IMR-90 (cell line): ENCODE measurements around the gene ALDOB. TPM values are rescaled to one million over a fixed set of nuclear protein-coding genes. Genes with fewer than 3 reads are reported as not detected.

ENCODE experiments used
- ATAC-seq: fragments of 200-7000 bp; cut with Tn5 transposase; 2 replicates; pipeline ENCODE4 v1.9.1; 2020; ENCODE audit warnings: low read depth, mild to moderate bottlenecking, moderate library complexity
- BruUV-seq: library from RNA; stranded (reverse); fragments of 400-500 nt; replicated peaks from 2 replicates; lab custom pipeline; 2021; lab: Mats Ljungman, UMichigan
- CTCF ChIA-PET: fragments of 300-600 bp; formaldehyde crosslinking; extraction: SDS; loops from one replicate; lab custom pipeline; 2021; ENCODE audit warnings: antibody characterized with exemption; lab: Yijun Ruan, JAX
- POLR2A ChIA-PET: fragments of 300-600 bp; sonication (Branson Sonifier 250); formaldehyde crosslinking; loops from one replicate; lab custom pipeline; 2022; ENCODE audit warnings: antibody characterized with exemption; ENCODE audit not compliant: unreplicated experiment; lab: Charles Lee
- DNase-seq: peaks from one replicate; pipeline ENCODE4 v3.0.0; 2013
- H2AFZ ChIP-seq: replicated peaks from 2 replicates; pipeline ENCODE3; 2013; ENCODE audit warnings: low read length, mild to moderate bottlenecking; ENCODE audit not compliant: poor library complexity
- H2AK5ac ChIP-seq: 2 replicates; pipeline ENCODE4 v1.6.1; 2013; ENCODE audit warnings: low read depth, low read length, inconsistent platforms
- H2AK9ac ChIP-seq: replicated peaks from 2 replicates; pipeline ENCODE3; 2013; ENCODE audit warnings: mild to moderate bottlenecking, low read depth, low read length, moderate library complexity; ENCODE audit not compliant: poor library complexity
- H2BK120ac ChIP-seq: 2 replicates; pipeline ENCODE4 v1.6.1; 2013; ENCODE audit warnings: low read depth, low read length, inconsistent platforms
- H2BK15ac ChIP-seq: 3 replicates; pipeline ENCODE4 v1.6.1; 2013; ENCODE audit warnings: low read depth, low read length, inconsistent platforms
- H2BK20ac ChIP-seq: 2 replicates; pipeline ENCODE4 v1.6.1; 2013; ENCODE audit warnings: low read depth, mild to moderate bottlenecking, inconsistent platforms, low read length, moderate library complexity
- H2BK5ac ChIP-seq: 2 replicates; pipeline ENCODE4 v1.6.1; 2013; ENCODE audit warnings: mild to moderate bottlenecking, low read depth, low read length, inconsistent platforms; ENCODE audit not compliant: poor library complexity, severe bottlenecking
- H3K14ac ChIP-seq: replicated peaks from 2 replicates; pipeline ENCODE4 v1.6.1; 2013; ENCODE audit warnings: low read depth, low read length, inconsistent platforms
- H3K18ac ChIP-seq: 2 replicates; pipeline ENCODE4 v1.6.1; 2013; ENCODE audit warnings: low read depth, low read length, control low read depth
- H3K23ac ChIP-seq: 2 replicates; pipeline ENCODE4 v1.6.1; 2013; ENCODE audit warnings: low read depth, low read length, inconsistent platforms
- H3K27ac ChIP-seq: 2 replicates; pipeline ENCODE4 v1.5.1; 2013; ENCODE audit warnings: mild to moderate bottlenecking, control low read depth, low read length; ENCODE audit not compliant: insufficient read depth
- H3K27me3 ChIP-seq: 2 replicates; pipeline ENCODE4 v1.6.1; 2013; ENCODE audit warnings: low read length; ENCODE audit not compliant: control insufficient read depth, insufficient read depth
- H3K36me3 ChIP-seq: 2 replicates; pipeline ENCODE4 v1.6.1; 2013; ENCODE audit warnings: low read length, mixed read lengths; ENCODE audit not compliant: control insufficient read depth, insufficient read depth
- H3K4ac ChIP-seq: 2 replicates; pipeline ENCODE4 v1.6.1; 2013; ENCODE audit warnings: low read depth, low read length, inconsistent platforms
- H3K4me1 ChIP-seq: 2 replicates; pipeline ENCODE4 v1.6.1; 2013; ENCODE audit warnings: low read length, mixed read lengths; ENCODE audit not compliant: control insufficient read depth, insufficient read depth
- H3K4me2 ChIP-seq: 2 replicates; pipeline ENCODE4 v1.6.1; 2013; ENCODE audit warnings: low read depth, mild to moderate bottlenecking, control low read depth, low read length, moderate library complexity
- H3K4me3 ChIP-seq: 2 replicates; pipeline ENCODE4 v1.5.1; 2013; ENCODE audit warnings: low read depth, mild to moderate bottlenecking, control low read depth, low read length, moderate library complexity; ENCODE audit not compliant: insufficient read depth
- H3K56ac ChIP-seq: 2 replicates; pipeline ENCODE4 v1.6.1; 2013; ENCODE audit warnings: low read length, inconsistent platforms; ENCODE audit not compliant: insufficient read depth; ENCODE audit errors: extremely low read depth
- H3K79me1 ChIP-seq, 2 experiments: 2 replicates each; pipeline ENCODE4 v1.6.1; 2013; ENCODE audit warnings: low read length in 2 of 2, inconsistent platforms in 1 of 2, low read depth in 1 of 2
- H3K9ac ChIP-seq: 2 replicates; pipeline ENCODE4 v1.6.1; 2013; ENCODE audit warnings: low read depth, low read length, control low read depth
- H3K9me1 ChIP-seq: 2 replicates; pipeline ENCODE4 v1.6.1; 2013; ENCODE audit warnings: low read length, inconsistent platforms; ENCODE audit not compliant: insufficient read depth
- H3K9me3 ChIP-seq: 2 replicates; pipeline ENCODE4 v1.6.1; 2013; ENCODE audit warnings: low read length; ENCODE audit not compliant: control insufficient read depth, insufficient read depth
- H4K20me1 ChIP-seq: 2 replicates; pipeline ENCODE4 v1.6.1; 2013; ENCODE audit warnings: low read length, inconsistent platforms; ENCODE audit not compliant: insufficient read depth
- H4K5ac ChIP-seq: 2 replicates; pipeline ENCODE4 v1.6.1; 2013; ENCODE audit warnings: mild to moderate bottlenecking, low read depth, low read length, control low read depth
- H4K8ac ChIP-seq, 2 experiments: 2 replicates each; pipeline ENCODE4 v1.6.1; 2013; ENCODE audit warnings: low read depth in 2 of 2, low read length in 2 of 2, control low read depth in 1 of 2, inconsistent platforms in 1 of 2
- H4K91ac ChIP-seq: 2 replicates; pipeline ENCODE4 v1.6.1; 2013; ENCODE audit warnings: low read depth, low read length, inconsistent platforms; ENCODE audit not compliant: insufficient read depth
- BHLHE40 ChIP-seq: fragments of 150-350 bp; IDR thresholded peaks from 2 replicates; pipeline ENCODE4 v1.6.1; 2016; ENCODE audit warnings: mild to moderate bottlenecking, low read depth, low read length
- CEBPB ChIP-seq: IDR thresholded peaks from 2 replicates; pipeline ENCODE4 v1.6.1; 2012; ENCODE audit warnings: low read depth, low read length, improper control_type of control experiment
- CHD1 ChIP-seq: IDR thresholded peaks from 2 replicates; pipeline ENCODE4 v1.6.1; 2012; ENCODE audit warnings: low read depth, low read length, improper control_type of control experiment
- CTCF ChIP-seq: conservative IDR thresholded peaks from 2 replicates; pipeline ENCODE4 v1.5.1; 2012; ENCODE audit warnings: mild to moderate bottlenecking, low read depth, low read length, improper control_type of control experiment
- FOS ChIP-seq: fragments of 150-350 bp; IDR thresholded peaks from 2 replicates; pipeline ENCODE4 v1.6.1; 2016; ENCODE audit warnings: low read depth, low read length
- MAFK ChIP-seq: IDR thresholded peaks from 2 replicates; pipeline ENCODE4 v1.6.1; 2012; ENCODE audit warnings: low read depth, low read length, improper control_type of control experiment
- MAZ ChIP-seq: IDR thresholded peaks from 2 replicates; pipeline ENCODE4 v1.6.1; 2012; ENCODE audit warnings: low read depth, mild to moderate bottlenecking, low read length, improper control_type of control experiment, moderate library complexity, borderline replicate concordance
- MXI1 ChIP-seq: IDR thresholded peaks from 2 replicates; pipeline ENCODE4 v1.6.1; 2012; ENCODE audit warnings: low read depth, mild to moderate bottlenecking, low read length, moderate library complexity, borderline replicate concordance
- NFE2L2 ChIP-seq: fragments of 150-350 bp; IDR thresholded peaks from 2 replicates; pipeline ENCODE4 v1.6.1; 2016; ENCODE audit warnings: low read depth, mild to moderate bottlenecking, low read length
- POLR2A ChIP-seq: IDR thresholded peaks from 2 replicates; pipeline ENCODE4 v1.6.1; 2012; ENCODE audit warnings: mild to moderate bottlenecking, low read depth, low read length
- RAD21 ChIP-seq: IDR thresholded peaks from 2 replicates; pipeline ENCODE4 v1.6.1; 2012; ENCODE audit warnings: low read length, improper control_type of control experiment
- RCOR1 ChIP-seq: IDR thresholded peaks from 2 replicates; pipeline ENCODE4 v1.6.1; 2012; ENCODE audit warnings: mild to moderate bottlenecking, low read length, improper control_type of control experiment; ENCODE audit not compliant: insufficient replicate concordance
- RFX5 ChIP-seq: IDR thresholded peaks from 2 replicates; pipeline ENCODE4 v1.8.0; 2012; ENCODE audit warnings: low read depth, mild to moderate bottlenecking, low read length, moderate library complexity
- SMC3 ChIP-seq: fragments of 150-350 bp; IDR thresholded peaks from 2 replicates; pipeline ENCODE4 v1.6.1; 2016; ENCODE audit warnings: low read depth, mild to moderate bottlenecking, antibody characterized with exemption, low read length, moderate library complexity
- dilution Hi-C: fragments of 300-500 bp; cut with HindIII; formaldehyde crosslinking; loops from one replicate; pipeline ENCODE4 v1.14.3; 2018; ENCODE audit warnings: low sequenced_read_pairs; ENCODE audit not compliant: unreplicated experiment
- in situ Hi-C: fragments of 300-500 bp; cut with MboI; formaldehyde crosslinking; loops from 3 replicates; pipeline ENCODE4 v1.14.3; 2019; ENCODE audit warnings: low sequenced_read_pairs, inconsistent platforms, mixed read lengths
- intact Hi-C: fragments of 100-400 bp; cut with micrococcal nuclease; formaldehyde crosslinking; loops from 2 replicates; pipeline ENCODE4 v1.10.0; 2022
- polyA plus RNA-seq, 3 experiments: library from polyadenylated mRNA; depleted of rRNA; stranded (reverse); fragments of >200 nt; gene quantifications; 2 replicates each; pipeline ENCODE4 v1.2.3, GENCODE V29; 2012; ENCODE audit warnings: low replicate concordance in 1 of 3
- total RNA-seq: library from RNA; depleted of rRNA; stranded (reverse); fragments of >200 nt; gene quantifications from 2 replicates; pipeline ENCODE4 v1.2.3, GENCODE V29; 2012
- TF ChIP-seq, protein P1 (sequence below): fragments of 150-350 bp; IDR thresholded peaks from 2 replicates; pipeline ENCODE4 v1.6.1; 2016; ENCODE audit warnings: low read depth, mild to moderate bottlenecking, low read length, moderate library complexity, borderline replicate concordance
- TF ChIP-seq, protein P2 (sequence below): fragments of 150-350 bp; IDR thresholded peaks from 2 replicates; pipeline ENCODE4 v1.6.1; 2017; ENCODE audit warnings: mild to moderate bottlenecking, antibody characterized with exemption, low read length, low read depth

Gene ALDOB
- total and polyA plus RNA-seq, 2 of the 4 experiments (the other 2 are of a cell fraction) = not detected

- ChIA-PET POLR2A (no interaction called here), CTCF (interaction anchor here (1.5 kb wide), 1 partner anchor 17 kb away, joined by 4 read pairs; no protein-coding TSS in a partner anchor)
- Histone ChIP-seq H3K27me3 (peaks cover under 1% of the 10 kb centered on the region; the same call in 1 of the 2 replicates), H4K20me1 (no peaks in the 10 kb centered on the region), H2AK5ac (no peak overlapping the region), H3K36me3 (no peaks in the 10 kb centered on the region), H2AFZ (no peak overlapping the region), H3K9ac (no peak overlapping the region), H3K9me3 (no peaks in the 10 kb centered on the region), H3K79me1 (no peaks in the 10 kb centered on the region), H3K9me1 (no peaks in the 10 kb centered on the region), H3K18ac (no peak overlapping the region), H3K4me2 (no peak overlapping the region), H3K14ac (no peak overlapping the region), H4K91ac (no peak overlapping the region), H3K4ac (no peak overlapping the region), H2BK20ac (no peak overlapping the region), H3K4me1 (no peaks in the 10 kb centered on the region), H3K4me3 (no peak overlapping the region), H4K8ac (no peak overlapping the region), H3K23ac (no peak overlapping the region), H3K56ac (no peak overlapping the region), H2BK15ac (no peak overlapping the region), H2AK9ac (no peak overlapping the region), H3K27ac (no peak overlapping the region), H4K5ac (no peak overlapping the region), H2BK120ac (no peak overlapping the region), H2BK5ac (no peak overlapping the region)
- in situ Hi-C loops = no loop called here
- dilution Hi-C loops = no loop called here
- no peak for ATAC-seq
- no peak for DNase-seq
- intact Hi-C loops = no loop called here
- TF ChIP-seq CTCF (no peak), CEBPB (no peak), RCOR1 (no peak), MXI1 (no peak), NFE2L2 (no peak), MAZ (no peak), POLR2A (no peak), RAD21 (no peak), BHLHE40 (no peak), MAFK (no peak), SMC3 (no peak), CHD1 (no peak), FOS (no peak), RFX5 (no peak)
- TF ChIP-seq, protein P1, sequence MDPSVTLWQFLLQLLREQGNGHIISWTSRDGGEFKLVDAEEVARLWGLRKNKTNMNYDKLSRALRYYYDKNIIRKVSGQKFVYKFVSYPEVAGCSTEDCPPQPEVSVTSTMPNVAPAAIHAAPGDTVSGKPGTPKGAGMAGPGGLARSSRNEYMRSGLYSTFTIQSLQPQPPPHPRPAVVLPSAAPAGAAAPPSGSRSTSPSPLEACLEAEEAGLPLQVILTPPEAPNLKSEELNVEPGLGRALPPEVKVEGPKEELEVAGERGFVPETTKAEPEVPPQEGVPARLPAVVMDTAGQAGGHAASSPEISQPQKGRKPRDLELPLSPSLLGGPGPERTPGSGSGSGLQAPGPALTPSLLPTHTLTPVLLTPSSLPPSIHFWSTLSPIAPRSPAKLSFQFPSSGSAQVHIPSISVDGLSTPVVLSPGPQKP = no peak
- TF ChIP-seq, protein P2, sequence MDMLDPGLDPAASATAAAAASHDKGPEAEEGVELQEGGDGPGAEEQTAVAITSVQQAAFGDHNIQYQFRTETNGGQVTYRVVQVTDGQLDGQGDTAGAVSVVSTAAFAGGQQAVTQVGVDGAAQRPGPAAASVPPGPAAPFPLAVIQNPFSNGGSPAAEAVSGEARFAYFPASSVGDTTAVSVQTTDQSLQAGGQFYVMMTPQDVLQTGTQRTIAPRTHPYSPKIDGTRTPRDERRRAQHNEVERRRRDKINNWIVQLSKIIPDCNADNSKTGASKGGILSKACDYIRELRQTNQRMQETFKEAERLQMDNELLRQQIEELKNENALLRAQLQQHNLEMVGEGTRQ = no peak
- no TSS peak for BruUV-seq
These were observed 3.4 kb downstream of the ALDOB start for GRCh38 chr9:101432171-101432570.
